Prostate gland (tissue), 2 donors: ENCODE results near the gene OSCAR.

ENCODE experiments used
- POLR2A ChIP-seq: fragments of 450-650 bp; IDR thresholded peaks from one replicate; pipeline ENCODE4 v1.6.1; 2016; ENCODE audit warnings: antibody characterized with exemption, mild to moderate bottlenecking
- POLR2AphosphoS5 ChIP-seq: sonication (generic); formaldehyde crosslinking; IDR thresholded peaks from one replicate; pipeline ENCODE4 v1.6.1; 2017; ENCODE audit warnings: antibody characterized with exemption
- TF ChIP-seq, protein P1 (sequence below), 4 experiments: fragments of 200-600 bp in 2 of 4; fragments of 450-650 bp in 2 of 4; sonication (generic) in 2 of 4; IDR thresholded peaks; 1 replicate in 3 of 4; 2 replicates in 1 of 4; pipeline ENCODE4 v1.5.1; 2016 to 2019; ENCODE audit warnings: antibody characterized with exemption in 4 of 4, mild to moderate bottlenecking in 2 of 4, moderate library complexity in 2 of 4

DNA sequence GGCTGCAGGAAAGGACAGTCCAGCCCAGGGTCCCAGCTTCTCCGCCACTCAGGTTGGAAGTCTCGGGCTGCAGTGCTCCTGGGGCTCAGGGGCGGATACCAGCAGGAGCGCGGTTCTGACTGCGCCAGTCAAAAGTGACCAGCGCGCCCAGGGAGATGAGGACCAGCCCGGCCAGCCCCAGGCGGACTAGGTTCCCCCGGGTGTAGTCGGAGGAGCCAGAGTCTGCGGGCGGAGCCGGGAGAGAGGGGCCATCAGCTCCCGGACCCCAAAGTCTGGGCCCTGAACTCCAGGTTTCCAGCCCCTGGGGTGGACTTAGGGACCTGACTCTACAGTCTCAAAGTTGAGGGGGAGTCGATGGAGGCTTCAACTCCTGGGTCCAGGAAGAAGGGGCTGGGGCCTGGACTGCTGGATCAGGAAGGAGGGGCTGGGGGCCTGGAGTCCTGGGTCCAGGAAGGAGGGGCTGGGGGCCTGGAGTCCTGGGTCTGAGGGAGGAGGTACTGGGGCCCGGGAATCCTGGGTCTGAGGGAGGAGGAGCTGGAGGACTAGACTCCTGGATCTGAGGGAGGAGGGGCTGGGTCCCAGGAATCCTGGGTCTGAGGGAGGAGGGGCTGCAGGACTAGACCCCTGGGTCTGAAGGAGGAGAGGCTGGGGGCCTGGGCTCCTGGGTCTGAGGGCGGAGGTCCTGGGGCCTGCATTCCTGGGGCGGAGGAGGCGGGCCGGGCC, 5.3 kb downstream of the OSCAR start:
- TF ChIP-seq, protein P1, sequence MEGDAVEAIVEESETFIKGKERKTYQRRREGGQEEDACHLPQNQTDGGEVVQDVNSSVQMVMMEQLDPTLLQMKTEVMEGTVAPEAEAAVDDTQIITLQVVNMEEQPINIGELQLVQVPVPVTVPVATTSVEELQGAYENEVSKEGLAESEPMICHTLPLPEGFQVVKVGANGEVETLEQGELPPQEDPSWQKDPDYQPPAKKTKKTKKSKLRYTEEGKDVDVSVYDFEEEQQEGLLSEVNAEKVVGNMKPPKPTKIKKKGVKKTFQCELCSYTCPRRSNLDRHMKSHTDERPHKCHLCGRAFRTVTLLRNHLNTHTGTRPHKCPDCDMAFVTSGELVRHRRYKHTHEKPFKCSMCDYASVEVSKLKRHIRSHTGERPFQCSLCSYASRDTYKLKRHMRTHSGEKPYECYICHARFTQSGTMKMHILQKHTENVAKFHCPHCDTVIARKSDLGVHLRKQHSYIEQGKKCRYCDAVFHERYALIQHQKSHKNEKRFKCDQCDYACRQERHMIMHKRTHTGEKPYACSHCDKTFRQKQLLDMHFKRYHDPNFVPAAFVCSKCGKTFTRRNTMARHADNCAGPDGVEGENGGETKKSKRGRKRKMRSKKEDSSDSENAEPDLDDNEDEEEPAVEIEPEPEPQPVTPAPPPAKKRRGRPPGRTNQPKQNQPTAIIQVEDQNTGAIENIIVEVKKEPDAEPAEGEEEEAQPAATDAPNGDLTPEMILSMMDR (IDR thresholded peaks at IDR 0.05): no peak
- TF ChIP-seq POLR2A (no peak), POLR2AphosphoS5 (no peak)
